ENCODE measurements around the gene RNF225. TPM values are rescaled to one million over a fixed set of nuclear protein-coding genes. Genes with fewer than 3 reads are reported as not detected.

RNF225 gene
- total and polyA plus RNA-seq, 10 of the 15 experiments (the other 5 are each of a cell fraction or from before 2014, with no cell fraction given), result 0.27 to 0.28 TPM; not detected in 8

GRCh38 chr19:58364146-58364545, 31.3 kb upstream of the RNF225 start:
- DNase-seq (ENCODE audit: low read depth, low spot score) (no peak), FAIRE-seq (no peak), ATAC-seq (no peak)
- SMC1A ChIA-PET (ENCODE audit: uncharacterized antibody, unreplicated experiment), result interaction anchor here (0.9 to 2.6 kb wide), 7 partner anchors 9 to 58 kb away, joined by 3 to 10 read pairs (median 5); partner anchors contain the start of genes ZNF837 and ZSCAN22
- Histone ChIP-seq H3K4me1 (ENCODE audit: control insufficient read depth, insufficient read depth, low read length) (peaks cover 14% of the 10 kb centered on the region), H3K36me3 (ENCODE audit: control insufficient read depth in 2 of 2, insufficient read depth in 2 of 2, low read length in 1 of 2) (no peaks in the 10 kb centered on the region), H3K27ac (ENCODE audit: control insufficient read depth, insufficient read depth) (no peak overlapping the region), H3K9me3 (replicated peaks; ENCODE audit: control insufficient read depth, insufficient read depth, low read length) (no peaks in the 10 kb centered on the region), H3K9ac (ENCODE audit: control insufficient read depth, insufficient read depth, low read length) (no peak overlapping the region), H3K4me3 (no peak overlapping the region), H3K79me2 (ENCODE audit: control insufficient read depth, insufficient read depth, low read length) (no peaks in the 10 kb centered on the region), H4K20me1 (ENCODE audit: control insufficient read depth, insufficient read depth) (no peaks in the 10 kb centered on the region), H2AFZ (ENCODE audit: control insufficient read depth, low read depth, low read length) (no peak overlapping the region), H3K4me2 (ENCODE audit: control insufficient read depth, insufficient read depth) (no peak overlapping the region), H3K27me3 (replicated peaks in 1 of 2; ENCODE audit: control insufficient read depth in 2 of 2, insufficient read depth in 2 of 2, low read length in 1 of 2) (no peaks in the 10 kb centered on the region)
- POLR2A ChIA-PET, result interaction anchor here (0.6 to 3.2 kb wide), 7 partner anchors 14 to 79 kb away, joined by 3 to 37 read pairs (median 5); partner anchors contain the start of gene ZSCAN22
- intact Hi-C loops (cut with micrococcal nuclease; ENCODE audit: unreplicated experiment) (no loop called here), in situ Hi-C loops (cut with MboI) (no loop called here)
- WGBS (ENCODE audit: insufficient coverage, insufficient replicate concordance, low lambda C conversion rate, missing lambda C conversion rate), result 9% methylated on average over 5 of the region's 5 CpGs
- CTCF ChIA-PET, result interaction anchor here (2.2 kb wide), 1 partner anchor 16 kb away, joined by 8 read pairs; no protein-coding TSS in a partner anchor
- no peak for TF ChIP-seq HDGF (IDR thresholded peaks at IDR 0.05)
- TF ChIP-seq SMARCA5 (IDR thresholded peaks at IDR 0.05), result peak; percentile 44; the same call in 1 of the 2 replicates
- 0 out of 2 replicates have a peak, but pooled peaks have one; percentile 18 for TF ChIP-seq YY1 (IDR thresholded peaks at IDR 0.05; ENCODE audit: low read depth, low read length)
- no peak for TF ChIP-seq MYB (IDR thresholded peaks at IDR 0.05; ENCODE audit: borderline replicate concordance, low read depth, low read length)
- TF ChIP-seq RFX5 (IDR thresholded peaks at IDR 0.05; ENCODE audit: low read depth, low read length), result no peak
- peak; percentile 83 for TF ChIP-seq RUNX3 (IDR thresholded peaks at IDR 0.05; ENCODE audit: low read length)
- TF ChIP-seq IKZF1 (conservative IDR thresholded peaks at IDR 0.05), result 0 out of 2 replicates have a peak, but pooled peaks have one; percentile 29
- TF ChIP-seq IKZF2 (IDR thresholded peaks at IDR 0.05), result peak in 1 of 2 experiments; percentile 28; a peak in 2 of 4 replicates
- TF ChIP-seq FOXK2 (IDR thresholded peaks at IDR 0.05), result no peak
- 0 out of 2 replicates have a peak, but pooled peaks have one; percentile 15 for TF ChIP-seq NBN (IDR thresholded peaks at IDR 0.05)
- TF ChIP-seq SPI1 (IDR thresholded peaks at IDR 0.05; ENCODE audit: borderline replicate concordance, insufficient read depth, low read depth, low read length), result peak; percentile 89
- RAD21 ChIA-PET (ENCODE audit: unreplicated experiment), result interaction anchor here (1.3 to 1.8 kb wide), 2 partner anchors 16 to 17 kb away, joined by 3 to 5 read pairs; no protein-coding TSS in a partner anchor
- BruUV-seq (replicated peaks), result no TSS peak
